ENCODE results near the gene EFCAB11.
A peak's percentile ranks its signal among the peaks of the same experiment; 100 is the strongest.

The EFCAB11 gene

GRCh38 chr14:89956661-89957009, 2.1 kb upstream of the EFCAB11 start:
- DNase-seq: no peak

- DNase-seq: peak; percentile 93 to 97 (median 96)
These were observed 1.5 kb upstream of the EFCAB11 start, which contains the start of gene TDP1 for GRCh38 chr14:89955745-89956660. Gene TDP1 (plus strand): TSS chr14:89955927. CDS start chr14:89963115, 7,188 bp downstream.

GRCh38 chr14:89955022-89955744, 653 bp upstream of the EFCAB11 start:
- no peak for DNase-seq

GRCh38 chr14:89953602-89954001, 928 bp downstream of the EFCAB11 start:
- no peak for DNase-seq

- DNase-seq: no peak
These were observed 2.0 kb downstream of the EFCAB11 start for GRCh38 chr14:89952576-89952975.

GRCh38 chr14:89947344-89947743, 7.2 kb downstream of the EFCAB11 start:
- no peak for DNase-seq

- DNase-seq: no peak
These were observed 12.6 kb downstream of the EFCAB11 start for GRCh38 chr14:89941830-89942377.

GRCh38 chr14:89936654-89937185, 17.8 kb downstream of the EFCAB11 start:
- DNase-seq: no peak

- no peak for DNase-seq
These were observed 21.5 kb downstream of the EFCAB11 start for GRCh38 chr14:89933002-89933401.

GRCh38 chr14:89927186-89927865, 27.2 kb downstream of the EFCAB11 start:
- no peak for DNase-seq

- DNase-seq: no peak
These were observed 27.8 kb downstream of the EFCAB11 start for GRCh38 chr14:89926694-89927093.

GRCh38 chr14:89924268-89924667, 30.3 kb downstream of the EFCAB11 start:
- DNase-seq: no peak

GRCh38 chr14:89922031-89922907, 32.3 kb downstream of the EFCAB11 start:
- no peak for DNase-seq

- no peak for DNase-seq
These were observed 33.2 kb downstream of the EFCAB11 start for GRCh38 chr14:89921346-89921745.

GRCh38 chr14:89920056-89920455, 34.5 kb downstream of the EFCAB11 start:
- DNase-seq: no peak

GRCh38 chr14:89918721-89919120, 35.8 kb downstream of the EFCAB11 start:
- DNase-seq: no peak

- DNase-seq: peak; percentile 19 to 69 (median 30)
These were observed 39.2 kb downstream of the EFCAB11 start for GRCh38 chr14:89915114-89915878.

GRCh38 chr14:89912667-89913211, 41.8 kb downstream of the EFCAB11 start:
- DNase-seq: no peak

GRCh38 chr14:89912221-89912620, 42.3 kb downstream of the EFCAB11 start:
- DNase-seq: no peak
